Astrocyte (in vitro differentiated cells and primary cell): ENCODE results near the gene REPS1. TPM values are rescaled to one million over a fixed set of nuclear protein-coding genes. Genes with fewer than 3 reads are reported as not detected.

Experiments used
- DNase-seq: peaks from one replicate; pipeline ENCODE4 v3.0.0-alpha.2; 2010; ENCODE audit warnings: low read depth
- FAIRE-seq: peaks from 2 replicates; lab custom pipeline; 2011; peaks lifted over from hg19 to GRCh38; lab: Jason Lieb, UNC
- H2AFZ ChIP-seq: 2 replicates; pipeline ENCODE4 v1.6.0; 2012; ENCODE audit warnings: low read depth, low read length, inconsistent platforms
- H3K27ac ChIP-seq: 2 replicates; pipeline ENCODE4 v1.5.1; 2011; ENCODE audit warnings: low read depth, low read length, inconsistent platforms
- H3K27me3 ChIP-seq: 2 replicates; pipeline ENCODE4 v1.6.0; 2011; ENCODE audit warnings: low read length, inconsistent platforms; ENCODE audit not compliant: insufficient read depth
- H3K36me3 ChIP-seq: 2 replicates; pipeline ENCODE4 v1.5.1; 2011; ENCODE audit warnings: low read length, inconsistent platforms; ENCODE audit not compliant: insufficient read depth
- H3K4me1 ChIP-seq: 2 replicates; pipeline ENCODE4 v1.5.1; 2011; ENCODE audit warnings: low read length, inconsistent platforms; ENCODE audit not compliant: insufficient read depth
- H3K4me2 ChIP-seq: 2 replicates; pipeline ENCODE4 v1.6.0; 2012; ENCODE audit warnings: low read length, inconsistent platforms
- H3K4me3 ChIP-seq: 2 replicates; pipeline ENCODE4 v1.5.1; 2011; ENCODE audit warnings: low read depth, mild to moderate bottlenecking, low read length, inconsistent platforms; ENCODE audit not compliant: insufficient read depth
- H3K79me2 ChIP-seq: 2 replicates; pipeline ENCODE4 v1.6.0; 2012; ENCODE audit warnings: mild to moderate bottlenecking, low read length, inconsistent platforms; ENCODE audit not compliant: insufficient read depth
- H3K9ac ChIP-seq: 2 replicates; pipeline ENCODE4 v1.6.0; 2012; ENCODE audit warnings: mild to moderate bottlenecking, low read length, inconsistent platforms
- H3K9me3 ChIP-seq: 2 replicates; pipeline ENCODE4 v1.5.1; 2012; ENCODE audit warnings: low read depth, mild to moderate bottlenecking, low read length, inconsistent platforms; ENCODE audit not compliant: insufficient read depth
- H4K20me1 ChIP-seq: 2 replicates; pipeline ENCODE4 v1.6.0; 2012; ENCODE audit warnings: low read length, inconsistent platforms; ENCODE audit not compliant: insufficient read depth
- H3K27ac Mint-ChIP-seq: one replicate; pipeline ENCODE4 v1.8.0; 2021; ENCODE audit warnings: mild to moderate bottlenecking, mixed read lengths; ENCODE audit not compliant: unreplicated experiment
- H3K27me3 Mint-ChIP-seq: one replicate; pipeline ENCODE4 v1.8.0; 2021; ENCODE audit warnings: low read depth, mixed read lengths; ENCODE audit not compliant: unreplicated experiment
- H3K36me3 Mint-ChIP-seq: one replicate; pipeline ENCODE4 v1.8.0; 2021; ENCODE audit warnings: low read depth, mixed read lengths; ENCODE audit not compliant: unreplicated experiment
- H3K4me1 Mint-ChIP-seq: one replicate; pipeline ENCODE4 v1.8.0; 2021; ENCODE audit warnings: low read depth, mixed read lengths; ENCODE audit not compliant: unreplicated experiment
- H3K4me3 Mint-ChIP-seq: one replicate; pipeline ENCODE4 v1.8.0; 2021; ENCODE audit warnings: mild to moderate bottlenecking, moderate library complexity, mixed read lengths; ENCODE audit not compliant: unreplicated experiment
- H3K9me3 Mint-ChIP-seq: one replicate; pipeline ENCODE4 v1.8.0; 2021; ENCODE audit warnings: mild to moderate bottlenecking, mixed read lengths; ENCODE audit not compliant: unreplicated experiment
- EZH2 ChIP-seq: IDR thresholded peaks from 2 replicates; pipeline ENCODE4 v1.6.1; 2012; ENCODE audit warnings: mild to moderate bottlenecking, low read length, inconsistent platforms; ENCODE audit not compliant: insufficient read depth
- total RNA-seq: library from RNA; stranded (reverse); gene quantifications from 2 replicates; pipeline ENCODE4 v1.2.1, GENCODE V29; 2021
- TF ChIP-seq, protein P1 (sequence below): IDR thresholded peaks from 2 replicates; pipeline ENCODE4 v1.5.1; 2011; ENCODE audit warnings: low read depth, mild to moderate bottlenecking, inconsistent platforms, low read length, moderate library complexity; ENCODE audit not compliant: insufficient read depth

REPS1 gene
- total RNA-seq, 1 donor from 2014 or later, result 39.1 TPM

DNA sequence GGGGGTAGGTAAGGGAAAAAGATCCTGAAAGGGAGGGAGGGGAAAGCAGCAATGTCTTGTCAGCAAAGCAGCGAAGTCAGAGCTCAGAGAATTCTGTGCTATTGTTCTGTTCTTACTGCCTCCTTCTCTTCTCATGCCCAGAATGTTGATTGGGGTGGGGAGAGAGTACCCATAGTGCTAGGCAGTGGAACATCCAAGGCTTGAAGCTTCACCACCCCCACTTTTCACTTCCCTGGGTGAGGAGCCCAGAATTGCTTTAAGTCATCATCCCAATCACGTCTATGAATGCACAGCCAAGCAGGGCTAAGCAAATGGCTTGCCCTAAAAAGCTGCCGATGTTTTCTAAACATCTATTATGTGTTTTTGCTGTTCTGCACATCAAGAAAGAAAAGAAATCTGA is 16.5 kb downstream of the REPS1 start:
- Histone ChIP-seq H3K9me3 (no peaks in the 10 kb centered on the region), H3K4me3 (peak overlapping the region; percentile 17), H3K27me3 (no peaks in the 10 kb centered on the region), H3K4me2 (peak overlapping the region; percentile 72), H3K9ac (peak overlapping the region; percentile 70), H3K27ac (peak overlapping the region; percentile 89), H2AFZ (no peak overlapping the region), H3K4me1 (peaks cover 43% of the 10 kb centered on the region), H4K20me1 (peaks cover 6% of the 10 kb centered on the region), H3K36me3 (no peaks in the 10 kb centered on the region), H3K79me2 (peaks cover 88% of the 10 kb centered on the region)
- no peaks in the 10 kb centered on the region for H3K9me3 Mint-ChIP-seq
- no peaks in the 10 kb centered on the region for H3K27me3 Mint-ChIP-seq
- no peak for FAIRE-seq
- peak overlapping the region; percentile 76 for H3K27ac Mint-ChIP-seq
- peaks cover 41% of the 10 kb centered on the region for H3K4me1 Mint-ChIP-seq
- H3K36me3 Mint-ChIP-seq, result peaks cover 3% of the 10 kb centered on the region
- TF ChIP-seq, protein P1, sequence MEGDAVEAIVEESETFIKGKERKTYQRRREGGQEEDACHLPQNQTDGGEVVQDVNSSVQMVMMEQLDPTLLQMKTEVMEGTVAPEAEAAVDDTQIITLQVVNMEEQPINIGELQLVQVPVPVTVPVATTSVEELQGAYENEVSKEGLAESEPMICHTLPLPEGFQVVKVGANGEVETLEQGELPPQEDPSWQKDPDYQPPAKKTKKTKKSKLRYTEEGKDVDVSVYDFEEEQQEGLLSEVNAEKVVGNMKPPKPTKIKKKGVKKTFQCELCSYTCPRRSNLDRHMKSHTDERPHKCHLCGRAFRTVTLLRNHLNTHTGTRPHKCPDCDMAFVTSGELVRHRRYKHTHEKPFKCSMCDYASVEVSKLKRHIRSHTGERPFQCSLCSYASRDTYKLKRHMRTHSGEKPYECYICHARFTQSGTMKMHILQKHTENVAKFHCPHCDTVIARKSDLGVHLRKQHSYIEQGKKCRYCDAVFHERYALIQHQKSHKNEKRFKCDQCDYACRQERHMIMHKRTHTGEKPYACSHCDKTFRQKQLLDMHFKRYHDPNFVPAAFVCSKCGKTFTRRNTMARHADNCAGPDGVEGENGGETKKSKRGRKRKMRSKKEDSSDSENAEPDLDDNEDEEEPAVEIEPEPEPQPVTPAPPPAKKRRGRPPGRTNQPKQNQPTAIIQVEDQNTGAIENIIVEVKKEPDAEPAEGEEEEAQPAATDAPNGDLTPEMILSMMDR, result no peak
- no peak for TF ChIP-seq EZH2
- peak; percentile 25 for DNase-seq
- peak overlapping the region; percentile 52 for H3K4me3 Mint-ChIP-seq

DNA sequence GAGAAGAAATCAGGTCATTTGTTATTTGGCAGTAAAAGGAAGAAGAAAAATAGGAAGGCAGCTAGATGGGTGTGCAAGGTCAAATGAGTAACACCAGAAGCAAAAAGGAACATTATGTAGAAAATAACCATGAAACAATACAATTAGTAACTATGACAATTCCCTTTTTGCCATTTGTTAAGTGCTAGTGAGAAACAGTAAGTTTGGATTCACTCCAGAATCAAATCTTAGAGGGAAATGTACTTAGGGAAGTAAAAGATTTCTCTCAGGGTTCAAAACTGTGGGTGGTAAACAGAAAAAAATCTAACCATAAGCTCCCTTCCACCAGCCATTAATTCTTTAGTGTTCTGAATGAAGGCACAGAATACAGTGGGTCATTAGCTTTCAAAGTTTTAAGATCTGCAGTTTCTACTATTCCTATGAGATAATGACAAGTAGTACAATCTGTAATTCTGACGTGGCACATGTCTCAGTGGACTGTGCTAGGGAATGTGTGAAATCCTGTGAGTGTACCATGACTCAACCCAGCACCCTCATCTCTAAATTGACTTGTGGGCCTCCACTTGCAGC is 17.1 kb downstream of the REPS1 start:
- peaks cover 43% of the 10 kb centered on the region for H3K4me1 ChIP-seq
- peak; percentile 90 for FAIRE-seq

More for the DNA sequence above, 17.1 kb downstream of the REPS1 start:
- Histone ChIP-seq H3K79me2 (peaks cover 88% of the 10 kb centered on the region), H3K9me3 (no peaks in the 10 kb centered on the region), H3K9ac (peak overlapping the region; percentile 70), H3K27me3 (no peaks in the 10 kb centered on the region), H4K20me1 (peaks cover 6% of the 10 kb centered on the region), H2AFZ (no peak overlapping the region), H3K36me3 (no peaks in the 10 kb centered on the region), H3K4me2 (peak overlapping the region; percentile 72), H3K27ac (peak overlapping the region; percentile 89), H3K4me3 (no peak overlapping the region)
- H3K27ac Mint-ChIP-seq, result peak overlapping the region; percentile 76
- H3K4me1 Mint-ChIP-seq, result peaks cover 41% of the 10 kb centered on the region
- no peaks in the 10 kb centered on the region for H3K9me3 Mint-ChIP-seq
- H3K27me3 Mint-ChIP-seq, result no peaks in the 10 kb centered on the region
- no peak for TF ChIP-seq EZH2
- TF ChIP-seq, protein P1, result no peak
- H3K4me3 Mint-ChIP-seq, result peak overlapping the region; percentile 52
- peaks cover 3% of the 10 kb centered on the region for H3K36me3 Mint-ChIP-seq
- peak; percentile 96 for DNase-seq
